A549 (cell line): ENCODE measurements around the gene CEBPE. TPM values are rescaled to one million over a fixed set of nuclear protein-coding genes. Genes with fewer than 3 reads are reported as not detected.

Experiments
- ATAC-seq, 2 experiments: fragments of 200-7000 bp in 1 of 2; fragments of >200 bp in 1 of 2; cut with Nextera tagmentation in 1 of 2; cut with Tn5 transposase in 1 of 2; 3 replicates each; pipeline versions ENCODE4 v1.8.0 to v1.9.1; 2018 to 2020; ENCODE audit warnings: mild to moderate bottlenecking in 1 of 2, moderate library complexity in 1 of 2
- CTCF ChIA-PET: fragments of 300-600 bp; sonication (Branson Sonifier 250); formaldehyde crosslinking; extraction: SDS; loops from one replicate; lab custom pipeline; 2021; ENCODE audit warnings: antibody characterized with exemption, inconsistent platforms; lab: Yijun Ruan, JAX
- POLR2A ChIA-PET: fragments of 350-600 bp; formaldehyde crosslinking; extraction: SDS; loops from one replicate; lab custom pipeline; 2021; ENCODE audit warnings: antibody characterized with exemption, inconsistent platforms; lab: Yijun Ruan, JAX
- DNase-seq, 2 experiments: peaks; one replicate each; pipeline versions ENCODE4 v3.0.0 to v3.0.0-alpha.2; 2011 to 2016; ENCODE audit warnings: low read depth in 1 of 2, low spot score in 1 of 2
- FAIRE-seq: peaks from 2 replicates; lab custom pipeline; 2011; peaks lifted over from hg19 to GRCh38; lab: Jason Lieb, UNC
- H3K27ac ChIP-seq, 2 experiments: fragments of >200 bp; sonication (Bioruptor Twin); formaldehyde crosslinking; 3 replicates each; pipeline ENCODE4 v1.5.1; 2016 to 2017
- H3K4me1 ChIP-seq: fragments of >200 bp; sonication (Bioruptor Twin); formaldehyde crosslinking; 3 replicates; pipeline ENCODE4 v1.6.1; 2016
- H3K4me2 ChIP-seq: fragments of >200 bp; sonication (Bioruptor Twin); formaldehyde crosslinking; 3 replicates; pipeline ENCODE4 v1.6.1; 2016
- H3K4me3 ChIP-seq: fragments of >200 bp; sonication (Bioruptor Twin); formaldehyde crosslinking; 3 replicates; pipeline ENCODE4 v1.5.1; 2016
- H3K9me3 ChIP-seq: fragments of >200 bp; sonication (Bioruptor Twin); formaldehyde crosslinking; 3 replicates; pipeline ENCODE4 v1.6.1; 2016
- BHLHE40 ChIP-seq: IDR thresholded peaks from 2 replicates; pipeline ENCODE4 v1.6.1; 2012; ENCODE audit warnings: low read depth, low read length, inconsistent platforms
- CBX8 ChIP-seq: fragments of 200-600 bp; sonication (generic); IDR thresholded peaks from 2 replicates; pipeline ENCODE4 v1.6.1; 2016
- CEBPB ChIP-seq, 2 experiments: fragments of >200 bp in 1 of 2; sonication (Bioruptor Twin) in 1 of 2; formaldehyde crosslinking in 1 of 2; IDR thresholded peaks; 2 replicates each; pipeline ENCODE4 v1.6.1; 2012 to 2016
- CHD2 ChIP-seq: fragments of 150-350 bp; IDR thresholded peaks from 2 replicates; pipeline ENCODE4 v1.6.1; 2014; ENCODE audit warnings: low read length; ENCODE audit not compliant: partially characterized antibody
- EHMT2 ChIP-seq: fragments of 200-600 bp; sonication (generic); IDR thresholded peaks from 2 replicates; pipeline ENCODE4 v1.6.1; 2016; ENCODE audit warnings: antibody characterized with exemption, low read depth, mild to moderate bottlenecking, moderate library complexity
- ESRRA ChIP-seq: fragments of 150-350 bp; IDR thresholded peaks from 2 replicates; pipeline ENCODE4 v1.6.1; 2014; ENCODE audit warnings: mild to moderate bottlenecking, low read length, borderline replicate concordance
- FOSB ChIP-seq: fragments of 250-450 bp; sonication (Bioruptor Pico); IDR thresholded peaks from 2 replicates; pipeline ENCODE4 v1.5.0; 2020; ENCODE audit warnings: mild to moderate bottlenecking, moderate library complexity
- HEYL ChIP-seq: fragments of 250-450 bp; sonication (Bioruptor Pico); IDR thresholded peaks from 2 replicates; pipeline ENCODE4 v1.8.0; 2021; ENCODE audit warnings: mild to moderate bottlenecking, moderate library complexity
- HOXA7 ChIP-seq: fragments of 250-450 bp; sonication (Bioruptor Pico); IDR thresholded peaks from 2 replicates; pipeline ENCODE4 v1.5.0; 2020; ENCODE audit warnings: mild to moderate bottlenecking, moderate library complexity
- HOXB5 ChIP-seq: fragments of 250-450 bp; sonication (Bioruptor Pico); IDR thresholded peaks from 2 replicates; pipeline ENCODE4 v1.5.0; 2020; ENCODE audit warnings: mild to moderate bottlenecking, moderate library complexity
- JUN ChIP-seq, 2 experiments: fragments of >200 bp; sonication (Bioruptor Twin); formaldehyde crosslinking; IDR thresholded peaks; 2 replicates in 1 of 2; 3 replicates in 1 of 2; pipeline ENCODE4 v1.6.1; 2016 to 2017
- MAFK ChIP-seq: fragments of 450-650 bp; IDR thresholded peaks from 2 replicates; pipeline ENCODE4 v1.6.1; 2014; ENCODE audit not compliant: partially characterized antibody
- MYC ChIP-seq: IDR thresholded peaks from 2 replicates; pipeline ENCODE4 v1.6.1; 2012; ENCODE audit warnings: mild to moderate bottlenecking, inconsistent platforms, low read length, improper control_type of control experiment, borderline replicate concordance
- NFE2L2 ChIP-seq: fragments of 150-350 bp; conservative IDR thresholded peaks from 2 replicates; pipeline ENCODE4 v1.6.1; 2014; ENCODE audit warnings: low read length
- NPAS2 ChIP-seq: fragments of 250-450 bp; sonication (Bioruptor Pico); IDR thresholded peaks from 2 replicates; pipeline ENCODE4 v1.8.0; 2022; ENCODE audit warnings: mild to moderate bottlenecking, moderate library complexity, borderline replicate concordance
- PHF8 ChIP-seq: fragments of 200-600 bp; sonication (generic); IDR thresholded peaks from 2 replicates; pipeline ENCODE4 v1.6.1; 2016; ENCODE audit warnings: low read depth, mild to moderate bottlenecking, antibody characterized with exemption, moderate library complexity, borderline replicate concordance
- POLR2AphosphoS2 ChIP-seq: conservative IDR thresholded peaks from 2 replicates; pipeline ENCODE4 v1.6.1; 2012; ENCODE audit warnings: low read length, improper control_type of control experiment, inconsistent platforms
- ZNF302 ChIP-seq: fragments of 250-450 bp; sonication (Bioruptor Pico); IDR thresholded peaks from 2 replicates; pipeline ENCODE4 v1.9.0; 2021; ENCODE audit warnings: inconsistent platforms, mild to moderate bottlenecking, moderate library complexity
- WGBS: methylation state at CpG from one replicate; pipeline ENCODE4 v1.1.6; 2017; ENCODE audit errors: missing lambda C conversion rate; 5-methylcytosine and 5-hydroxymethylcytosine counted together
- polyA plus RNA-seq, 4 experiments: library from polyadenylated mRNA; depleted of rRNA in 3 of 4; stranded (reverse); fragments of >200 nt; fragmentation: RNase III in 1 of 4; extraction: RNeasy Plus Mini Kit Qiagen cat#74134 plus additional on column Dnase treatment in 1 of 4; gene quantifications; 2 replicates in 3 of 4; 3 replicates in 1 of 4; pipeline ENCODE4 v1.2.3, GENCODE V29; 2011 to 2017
- TF ChIP-seq, protein P1 (sequence below): fragments of >200 bp; sonication (Bioruptor Twin); formaldehyde crosslinking; IDR thresholded peaks from 3 replicates; pipeline ENCODE4 v1.6.1; 2016
- TF ChIP-seq, protein P2 (sequence below): fragments of >200 bp; sonication (Bioruptor Twin); formaldehyde crosslinking; IDR thresholded peaks from 3 replicates; pipeline ENCODE4 v1.5.1; 2016

Gene CEBPE
- polyA plus RNA-seq, 2 of the 4 experiments (the other 2 are of a cell fraction): 0.05 TPM; not detected in 1

DNA sequence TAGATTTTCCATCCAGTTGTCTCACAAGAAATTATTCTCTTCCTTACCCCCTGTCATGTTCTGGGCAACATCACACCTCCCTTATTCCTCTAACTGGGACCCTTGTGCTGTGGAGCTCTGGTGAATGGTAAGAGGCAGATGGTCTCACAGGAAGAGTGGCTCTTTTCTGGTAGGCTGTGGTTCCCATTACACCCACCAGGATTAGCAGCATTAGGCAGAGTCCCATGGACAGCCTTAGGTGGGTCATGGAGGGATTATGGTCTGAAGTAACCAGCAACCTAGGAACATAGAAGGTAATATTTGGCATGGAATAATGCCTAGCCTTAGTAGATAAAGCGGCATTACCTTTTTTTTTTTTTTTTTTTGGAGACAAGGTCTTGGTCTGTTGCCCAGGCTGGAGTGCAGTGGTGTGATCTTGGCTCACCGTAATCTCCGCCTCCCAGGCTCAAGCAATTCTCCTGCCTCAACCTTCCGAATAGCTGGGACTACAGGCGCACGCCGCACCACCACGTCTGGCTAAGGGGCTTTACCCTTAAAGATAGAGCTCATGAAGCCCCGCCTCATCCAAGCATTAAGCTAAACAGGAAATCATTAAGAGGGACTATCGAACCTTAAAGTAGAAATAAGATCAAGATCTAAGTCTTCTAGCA, 19.7 kb downstream of the CEBPE start:
- no peak overlapping the region for H3K4me3 ChIP-seq
- no peaks in the 10 kb centered on the region for H3K9me3 ChIP-seq
- TF ChIP-seq HOXA7 (CRISPR knock-in tag) (no peak), EHMT2 (no peak), CHD2 (no peak), BHLHE40 (no peak), ESRRA (no peak), NFE2L2 (no peak), CEBPB (IDR thresholded peaks at IDR 0.05) (no peak), POLR2AphosphoS2 (no peak), MAFK (no peak), HOXB5 (CRISPR knock-in tag) (no peak), CBX8 (no peak), PHF8 (no peak), JUN (IDR thresholded peaks at IDR 0.05) (no peak), FOSB (CRISPR knock-in tag) (no peak), HEYL (CRISPR knock-in tag) (no peak), NPAS2 (CRISPR knock-in tag) (no peak), MYC (no peak), ZNF302 (no peak)
- TF ChIP-seq, protein P1, sequence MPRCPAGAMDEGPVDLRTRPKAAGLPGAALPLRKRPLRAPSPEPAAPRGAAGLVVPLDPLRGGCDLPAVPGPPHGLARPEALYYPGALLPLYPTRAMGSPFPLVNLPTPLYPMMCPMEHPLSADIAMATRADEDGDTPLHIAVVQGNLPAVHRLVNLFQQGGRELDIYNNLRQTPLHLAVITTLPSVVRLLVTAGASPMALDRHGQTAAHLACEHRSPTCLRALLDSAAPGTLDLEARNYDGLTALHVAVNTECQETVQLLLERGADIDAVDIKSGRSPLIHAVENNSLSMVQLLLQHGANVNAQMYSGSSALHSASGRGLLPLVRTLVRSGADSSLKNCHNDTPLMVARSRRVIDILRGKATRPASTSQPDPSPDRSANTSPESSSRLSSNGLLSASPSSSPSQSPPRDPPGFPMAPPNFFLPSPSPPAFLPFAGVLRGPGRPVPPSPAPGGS: no peak
- TF ChIP-seq, protein P2, sequence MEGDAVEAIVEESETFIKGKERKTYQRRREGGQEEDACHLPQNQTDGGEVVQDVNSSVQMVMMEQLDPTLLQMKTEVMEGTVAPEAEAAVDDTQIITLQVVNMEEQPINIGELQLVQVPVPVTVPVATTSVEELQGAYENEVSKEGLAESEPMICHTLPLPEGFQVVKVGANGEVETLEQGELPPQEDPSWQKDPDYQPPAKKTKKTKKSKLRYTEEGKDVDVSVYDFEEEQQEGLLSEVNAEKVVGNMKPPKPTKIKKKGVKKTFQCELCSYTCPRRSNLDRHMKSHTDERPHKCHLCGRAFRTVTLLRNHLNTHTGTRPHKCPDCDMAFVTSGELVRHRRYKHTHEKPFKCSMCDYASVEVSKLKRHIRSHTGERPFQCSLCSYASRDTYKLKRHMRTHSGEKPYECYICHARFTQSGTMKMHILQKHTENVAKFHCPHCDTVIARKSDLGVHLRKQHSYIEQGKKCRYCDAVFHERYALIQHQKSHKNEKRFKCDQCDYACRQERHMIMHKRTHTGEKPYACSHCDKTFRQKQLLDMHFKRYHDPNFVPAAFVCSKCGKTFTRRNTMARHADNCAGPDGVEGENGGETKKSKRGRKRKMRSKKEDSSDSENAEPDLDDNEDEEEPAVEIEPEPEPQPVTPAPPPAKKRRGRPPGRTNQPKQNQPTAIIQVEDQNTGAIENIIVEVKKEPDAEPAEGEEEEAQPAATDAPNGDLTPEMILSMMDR: no peak
- DNase-seq (no peak), ATAC-seq (no peak), FAIRE-seq (no peak)
- WGBS: 94% methylated on average over 10 of the region's 10 CpGs
- no peak overlapping the region for H3K27ac ChIP-seq
- POLR2A ChIA-PET: no interaction called here
- no peak overlapping the region for H3K4me2 ChIP-seq
- peaks cover 7% of the 10 kb centered on the region for H3K4me1 ChIP-seq
- CTCF ChIA-PET: interaction anchor here (0.6 to 8.3 kb wide), 9 partner anchors 10 to 113 kb away, joined by 3 to 56 read pairs (median 4); no protein-coding TSS in a partner anchor

DNA sequence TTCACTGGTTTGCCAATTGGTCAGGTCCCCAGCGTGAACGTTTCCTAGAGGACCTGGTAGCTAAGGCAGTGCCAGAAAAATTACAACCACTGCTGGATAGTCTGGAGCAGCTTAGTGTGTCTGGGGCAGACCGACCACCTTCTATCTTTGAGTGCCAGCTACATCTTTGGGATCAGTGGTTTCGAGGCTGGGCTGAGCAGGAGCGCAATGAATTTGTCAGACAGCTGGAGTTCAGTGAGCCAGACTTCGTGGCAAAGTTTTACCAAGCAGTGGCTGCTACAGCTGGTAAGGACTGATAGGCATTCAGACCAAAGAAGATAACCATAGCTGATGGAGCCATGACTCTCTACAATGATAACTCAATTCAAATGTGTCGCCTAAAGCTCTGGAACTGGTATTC, 21.3 kb downstream of the CEBPE start:
- TF ChIP-seq ESRRA: no peak
- no peak for TF ChIP-seq JUN (IDR thresholded peaks at IDR 0.05)
- ChIA-PET POLR2A (no interaction called here), CTCF (interaction anchor here (0.7 to 8.3 kb wide), 6 partner anchors 12 to 41 kb away, joined by 3 to 56 read pairs (median 7); no protein-coding TSS in a partner anchor)
- DNase-seq (no peak), FAIRE-seq (no peak), ATAC-seq (no peak)
- Histone ChIP-seq H3K4me1 (peaks cover 20% of the 10 kb centered on the region), H3K27ac (no peak overlapping the region), H3K4me2 (peak overlapping the region; percentile 74; the same call in 1 of the 3 replicates), H3K9me3 (no peaks in the 10 kb centered on the region), H3K4me3 (no peak overlapping the region)
- WGBS: 97% methylated on average over 7 of the region's 7 CpGs
